ENCODE data around the gene FABP1. TPM values are rescaled to one million over a fixed set of nuclear protein-coding genes. Genes with fewer than 3 reads are reported as not detected.

The FABP1 gene
- total RNA-seq, 1 donor from 2014 or later, result 6.9 TPM

DNA sequence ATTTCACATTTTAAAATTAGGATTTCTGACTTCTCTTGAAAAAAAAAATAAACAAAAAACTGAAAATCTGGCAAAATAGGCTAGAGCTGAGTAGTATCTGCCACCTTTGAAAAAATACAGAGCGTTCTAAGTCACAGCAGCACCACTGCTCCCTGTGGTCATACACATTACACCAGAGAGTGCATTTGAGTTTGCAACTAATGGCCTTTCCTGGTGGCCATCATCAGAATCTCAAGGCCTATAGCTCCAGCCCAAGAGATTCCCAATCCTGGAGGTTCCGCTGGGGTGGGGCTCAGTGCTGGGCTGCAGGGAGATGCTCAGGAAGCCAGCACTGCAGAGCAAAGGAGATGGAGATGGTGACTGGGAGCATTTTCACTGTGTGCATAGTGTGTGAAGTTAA, 42.8 kb downstream of the FABP1 start:
- no peak for DNase-seq (ENCODE audit: low spot score)

DNA sequence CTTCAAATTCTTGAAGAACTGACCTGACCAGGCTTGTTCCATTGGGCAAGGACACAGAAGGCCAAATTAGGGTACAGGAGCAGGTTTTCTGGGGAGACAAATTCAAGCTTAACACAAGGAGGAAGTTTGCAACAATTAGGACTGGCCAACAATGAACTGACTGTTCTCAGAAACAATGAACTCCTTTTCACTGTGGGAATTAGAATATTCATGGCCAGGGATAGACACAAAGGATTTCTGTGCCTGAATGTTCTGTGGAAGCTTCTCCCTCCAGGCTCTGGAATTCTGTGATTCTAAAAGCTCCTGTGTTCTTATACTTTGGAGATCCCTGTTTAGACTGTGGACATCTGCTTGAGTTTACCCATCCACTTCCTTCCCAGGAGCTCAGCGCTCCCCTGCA, 45.1 kb downstream of the FABP1 start:
- no peak for DNase-seq (ENCODE audit: low spot score)

DNA sequence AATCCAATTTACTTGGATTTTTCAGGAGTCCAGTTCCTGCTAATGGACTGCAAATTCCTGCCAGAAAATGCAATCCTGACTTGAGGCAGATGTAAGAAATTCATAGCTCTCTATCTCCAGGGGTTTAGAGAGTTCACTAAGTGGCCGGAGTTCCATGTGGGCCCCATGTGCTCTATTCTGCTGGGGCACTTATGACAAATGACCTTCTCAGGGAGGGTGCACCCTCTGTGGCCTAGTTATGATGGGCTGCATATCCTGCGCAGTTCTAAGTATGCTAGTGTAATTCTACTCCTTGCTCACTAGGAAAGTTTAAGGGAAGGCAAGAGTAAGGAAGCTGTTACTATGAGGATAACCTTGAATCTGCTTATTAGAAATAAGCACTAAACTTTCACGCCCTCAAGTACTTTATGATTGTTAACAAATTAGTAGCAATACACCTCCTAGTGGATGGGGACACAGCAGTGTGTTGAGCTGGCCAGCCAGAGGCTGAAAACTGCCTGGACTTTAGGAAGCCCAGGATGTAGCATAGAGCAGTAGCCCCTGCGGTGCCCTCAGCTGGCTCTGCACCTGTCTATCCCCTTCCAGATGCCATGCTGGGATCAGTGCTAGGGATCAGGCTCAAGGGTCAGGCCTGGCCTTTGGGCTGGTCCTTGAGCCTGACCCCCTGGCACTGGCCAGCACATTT, 45.8 kb downstream of the FABP1 start:
- no peak for DNase-seq (ENCODE audit: low spot score)

DNA sequence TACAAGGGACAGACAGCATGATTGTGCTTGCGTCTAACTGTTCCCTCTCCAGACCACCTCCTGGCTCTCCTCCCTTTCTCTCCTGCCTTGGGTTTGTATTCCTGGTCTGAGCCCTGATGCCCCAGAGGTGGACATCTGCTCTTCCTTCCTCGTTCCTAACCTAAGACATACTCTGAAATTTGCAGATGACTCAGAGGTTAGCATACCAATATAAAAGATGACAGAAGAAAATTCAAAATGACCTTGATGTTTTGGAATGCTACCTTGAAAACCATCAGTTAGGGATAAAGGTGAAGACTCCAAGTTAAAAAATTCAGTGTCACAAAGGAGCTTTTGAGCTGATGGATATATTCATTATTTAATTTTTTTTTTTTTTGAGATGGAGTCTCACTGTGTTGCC, 47.3 kb downstream of the FABP1 start:
- no peak for DNase-seq (ENCODE audit: low spot score)

DNA sequence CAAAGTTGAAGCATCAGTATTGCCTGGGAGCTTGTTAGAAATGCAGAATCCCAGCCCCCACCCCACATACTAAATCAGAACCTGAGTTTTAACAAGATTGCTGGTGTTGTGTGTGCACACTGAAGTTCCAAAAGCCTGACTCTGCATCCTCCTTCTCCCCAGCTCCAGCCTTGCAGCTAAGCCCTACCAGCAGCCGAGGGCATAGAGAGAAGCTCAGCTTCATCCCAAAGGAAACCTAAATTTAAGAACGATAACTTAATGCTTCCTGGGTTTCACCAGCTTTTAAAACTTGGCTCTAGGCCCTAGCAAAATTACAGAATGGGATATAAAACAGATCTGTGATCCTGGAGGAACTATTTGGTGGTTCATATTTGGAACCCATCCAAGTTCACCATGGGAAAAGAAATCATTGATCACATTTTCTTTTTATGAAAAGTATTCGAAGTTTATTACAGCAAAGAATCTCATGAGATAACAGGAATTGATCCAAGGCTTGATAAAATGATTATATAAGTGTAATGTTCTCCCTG, 49.2 kb downstream of the FABP1 start:
- no peak for DNase-seq (ENCODE audit: low spot score)

DNA sequence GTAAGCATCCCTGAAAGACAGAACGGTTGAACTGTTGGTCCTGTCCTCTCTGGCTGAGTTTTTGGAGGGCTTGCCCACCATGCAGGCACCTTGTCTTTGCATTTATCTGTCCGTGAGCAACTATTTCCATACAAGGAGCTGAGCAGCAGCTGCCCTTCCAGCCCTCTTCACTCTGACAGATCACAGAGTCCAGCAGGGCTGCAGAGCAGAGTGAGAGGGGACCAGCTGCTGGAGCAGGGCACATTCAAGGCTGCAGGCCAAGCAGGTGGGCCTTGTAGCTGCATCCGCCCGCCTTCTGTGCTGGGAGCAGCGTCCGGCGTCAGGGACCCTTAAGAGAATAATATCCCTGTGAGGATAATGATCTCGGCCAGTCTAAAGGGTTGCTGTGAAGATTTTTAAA, 50.8 kb downstream of the FABP1 start:
- no peak for DNase-seq (ENCODE audit: low spot score)

DNA sequence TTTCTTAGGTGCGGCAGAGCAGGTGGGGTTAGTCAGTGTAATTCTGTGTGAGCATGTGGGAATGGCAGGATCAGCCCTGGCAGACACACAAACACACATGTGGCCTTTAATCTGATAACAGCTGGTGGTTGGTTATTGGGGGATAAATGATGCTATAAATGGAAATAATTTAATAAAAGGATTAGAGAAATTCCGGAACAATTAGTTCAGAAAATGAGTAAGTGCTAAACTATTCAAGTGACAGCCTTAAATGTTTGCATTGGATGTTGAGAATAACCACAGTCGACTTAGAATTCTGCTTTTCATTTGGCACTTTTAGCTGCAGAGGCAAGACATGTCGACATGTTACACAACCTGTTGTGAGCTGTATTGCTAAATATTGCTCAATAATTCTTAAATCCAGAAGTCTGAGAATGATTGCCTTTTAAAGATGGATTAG, 53.0 kb downstream of the FABP1 start:
- DNase-seq (ENCODE audit: low spot score), result no peak

DNA sequence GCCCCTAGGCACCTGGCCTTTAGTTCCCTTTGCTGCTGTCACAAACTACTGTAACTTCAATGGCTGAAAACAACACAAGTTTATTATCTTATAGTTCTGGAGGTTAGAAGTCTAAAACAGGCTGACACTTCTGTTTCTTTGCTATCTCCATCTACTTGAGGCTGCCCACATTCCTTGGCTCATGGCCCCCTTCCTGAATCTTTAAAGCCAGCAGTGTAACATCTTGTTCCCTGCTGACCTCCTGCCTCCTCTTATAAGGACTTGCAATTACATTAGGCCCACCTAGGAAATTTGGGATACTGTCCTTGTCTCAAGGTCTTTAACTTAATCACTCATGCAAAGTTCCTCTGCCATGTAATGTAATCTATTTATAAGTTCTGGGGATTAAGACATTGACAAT, 53.7 kb downstream of the FABP1 start:
- DNase-seq (ENCODE audit: low spot score), result no peak

Small RNA genes within 50 kb of the gene (microRNA-seq; reads per million reads assigned to microRNA genes)
- gene MIR4780 (ENCODE audit: borderline number of aligned reads), result not detected

Other genes starting within 250 kb of the FABP1 start
- gene RNU2-63P, start 111.5 kb downstream of the FABP1 start, total RNA-seq, result 7.5 TPM
- 18.7 TPM for gene KRCC1, start 72.3 kb downstream of the FABP1 start, total RNA-seq
- not detected for gene SMYD1, start 60.2 kb downstream of the FABP1 start, total RNA-seq
- 21.1 TPM for gene THNSL2, start 42.3 kb upstream of the FABP1 start, total RNA-seq

Measured in mesenteric fat pad (tissue), 1 donor.